GM18873 (cell line): ENCODE results near the gene PLXNC1.

Source experiments
- ATAC-seq: cut with Tn5 transposase; IDR thresholded peaks from one replicate; pipeline ENCODE4 v1.9.1; 2021; ENCODE audit warnings: mild to moderate bottlenecking, moderate library complexity, moderate number of reproducible peaks; ENCODE audit not compliant: unreplicated experiment, low FRiP score

PLXNC1 gene

DNA sequence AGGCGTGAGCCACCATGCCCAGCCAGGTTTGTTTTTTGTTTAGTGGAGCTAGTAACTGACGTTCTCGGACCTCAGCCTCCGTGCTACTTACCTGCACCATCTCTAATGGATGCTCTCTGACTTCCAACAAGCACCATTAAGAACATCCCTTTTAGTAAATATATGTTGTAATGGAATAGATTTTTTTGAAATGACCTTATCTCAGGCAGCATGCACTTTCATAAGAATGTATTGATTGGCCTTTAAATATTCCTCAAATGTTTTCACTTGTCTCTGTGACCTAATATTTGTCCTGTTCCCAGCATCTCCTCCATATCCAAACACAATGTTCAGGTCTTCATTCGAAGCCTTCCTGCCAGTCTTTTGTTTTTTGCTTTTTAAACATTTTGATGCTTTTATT lies 51.7 kb downstream of the PLXNC1 start:
- ATAC-seq = no peak

- no peak for ATAC-seq
These were observed 52.3 kb downstream of the PLXNC1 start for GRCh38 chr12:94200695-94201094.

- no peak for ATAC-seq
These were observed 54.1 kb downstream of the PLXNC1 start for GRCh38 chr12:94202245-94203180.

DNA sequence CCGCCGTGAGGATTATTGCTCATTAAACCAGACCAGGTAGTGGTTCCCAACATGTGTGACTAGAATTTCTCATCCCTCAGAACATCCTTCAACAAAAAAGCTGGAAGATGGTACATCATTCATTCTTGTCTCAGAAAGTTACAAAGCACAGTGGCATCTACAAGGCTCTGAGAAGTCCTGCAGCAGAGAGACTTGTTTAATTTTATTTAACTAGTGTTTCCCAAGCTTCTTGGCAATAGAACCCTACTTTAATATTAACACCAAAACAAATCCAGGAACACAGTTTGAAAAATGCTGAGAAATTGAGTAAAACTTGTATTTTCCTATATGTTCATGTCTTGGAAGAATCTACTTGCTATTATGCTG lies 54.8 kb downstream of the PLXNC1 start:
- ATAC-seq = no peak

GRCh38 chr12:94203796-94204195 lies 55.4 kb downstream of the PLXNC1 start:
- ATAC-seq = no peak

DNA sequence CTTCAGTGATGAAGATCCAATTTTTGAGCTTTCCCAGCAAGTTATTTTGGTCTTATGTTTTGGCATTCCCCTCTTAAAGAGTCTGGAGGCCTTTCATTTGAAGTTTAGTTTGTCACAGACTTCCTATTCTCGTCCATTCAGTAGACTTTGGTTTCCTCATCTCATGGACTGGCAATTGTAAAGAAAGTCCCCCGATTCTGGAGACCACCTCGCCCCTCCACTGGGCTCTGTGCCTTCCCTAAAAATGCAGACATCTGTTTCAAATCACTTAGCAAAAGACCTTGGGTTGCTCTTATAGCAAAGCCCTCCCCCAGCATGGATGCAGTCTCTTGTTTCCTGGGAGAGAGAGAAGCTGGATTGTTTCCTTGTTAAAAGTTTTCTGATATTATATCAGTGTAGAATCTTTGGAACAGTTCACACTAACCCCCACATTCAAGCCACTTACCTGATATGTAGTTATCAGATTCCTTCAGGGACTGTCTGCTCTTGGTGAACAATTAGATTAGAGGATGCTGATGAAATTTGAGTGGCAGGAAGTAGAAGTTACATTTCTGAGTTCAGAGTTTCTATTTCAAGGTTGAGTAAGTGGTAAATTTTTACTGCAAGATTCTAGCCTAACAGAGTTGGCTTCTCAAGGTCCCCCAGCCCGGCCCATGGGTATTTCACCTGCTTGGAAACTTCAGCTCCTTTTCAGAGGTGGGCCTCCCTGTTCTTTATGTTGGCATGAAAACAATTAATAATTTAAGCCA lies 56.3 kb downstream of the PLXNC1 start:
- ATAC-seq = no peak

DNA sequence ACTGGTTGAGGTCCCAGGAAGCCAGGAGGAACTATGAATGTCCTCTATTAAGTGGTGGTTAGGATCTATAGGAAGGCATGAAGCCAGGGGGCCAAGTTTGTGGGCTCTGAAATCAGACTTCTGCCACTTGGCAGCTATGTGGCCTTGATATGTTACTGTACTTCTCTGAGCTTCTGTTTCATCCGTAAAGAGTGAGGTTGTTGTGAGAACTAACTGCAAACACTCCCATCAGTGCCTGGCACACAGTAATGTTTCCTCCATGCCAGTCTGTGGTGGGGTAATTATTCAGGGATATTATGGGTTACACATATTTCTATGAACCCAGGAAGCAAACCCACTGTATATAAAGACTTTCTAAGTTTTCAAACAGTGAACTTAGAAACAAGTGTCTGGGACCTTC lies 57.4 kb downstream of the PLXNC1 start:
- ATAC-seq = no peak

- no peak for ATAC-seq
These were observed 58.5 kb downstream of the PLXNC1 start for GRCh38 chr12:94206886-94207285.

GRCh38 chr12:94207467-94207848 lies 59.1 kb downstream of the PLXNC1 start:
- ATAC-seq = no peak

DNA sequence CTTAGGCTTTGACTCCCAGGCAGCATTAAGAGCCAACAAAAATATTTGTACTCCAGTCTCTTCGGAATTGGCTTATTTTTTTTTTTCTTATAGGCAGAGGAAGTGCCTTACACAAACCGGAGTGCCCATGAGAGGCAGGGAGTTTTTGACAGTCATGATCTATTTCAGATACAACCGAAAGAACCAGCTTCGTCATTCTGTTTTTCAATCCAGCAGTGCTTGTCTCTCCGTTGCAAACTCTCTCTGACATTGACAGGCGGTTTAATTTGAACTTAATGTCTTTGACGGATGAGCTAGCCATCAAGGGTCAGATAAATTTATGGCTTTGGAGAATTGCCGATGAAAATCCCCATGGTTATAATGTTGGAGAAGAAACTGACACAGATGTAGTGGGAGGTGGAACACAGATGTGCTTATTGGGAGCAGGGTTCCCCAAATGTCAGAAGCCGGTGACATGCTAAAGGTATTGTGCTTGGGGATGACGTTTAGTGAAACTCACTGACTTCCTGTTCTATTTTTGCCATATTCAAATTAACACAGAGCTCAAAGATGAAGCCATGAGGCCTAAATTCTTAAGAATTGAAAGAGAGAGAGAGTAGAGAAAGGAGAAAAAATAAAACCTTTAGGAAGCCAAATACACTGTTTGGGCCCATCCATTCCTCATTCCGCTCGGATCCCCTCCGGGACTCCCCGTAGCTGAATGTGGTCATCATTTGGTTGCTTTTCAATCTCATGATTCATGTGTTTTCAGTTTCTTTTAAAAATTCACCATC lies 59.7 kb downstream of the PLXNC1 start:
- peak; percentile 69 for ATAC-seq

DNA sequence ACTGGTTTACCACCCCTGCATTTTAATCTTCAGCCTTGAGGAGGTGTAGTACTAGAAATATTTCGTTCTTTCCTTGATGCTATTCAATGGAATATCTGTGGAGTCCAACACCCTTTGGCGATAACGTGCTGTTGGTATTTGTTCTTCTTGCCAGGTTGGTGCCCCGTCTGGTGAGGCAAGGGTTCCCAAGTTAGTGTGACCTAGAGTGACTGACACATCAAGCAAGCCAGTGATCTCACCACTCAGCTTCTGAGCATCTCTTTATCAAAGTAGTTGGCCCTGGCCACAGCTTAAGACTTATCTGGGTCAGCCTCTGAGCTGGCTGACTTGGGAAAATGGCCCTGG lies 60.2 kb downstream of the PLXNC1 start:
- ATAC-seq = peak; percentile 35

DNA sequence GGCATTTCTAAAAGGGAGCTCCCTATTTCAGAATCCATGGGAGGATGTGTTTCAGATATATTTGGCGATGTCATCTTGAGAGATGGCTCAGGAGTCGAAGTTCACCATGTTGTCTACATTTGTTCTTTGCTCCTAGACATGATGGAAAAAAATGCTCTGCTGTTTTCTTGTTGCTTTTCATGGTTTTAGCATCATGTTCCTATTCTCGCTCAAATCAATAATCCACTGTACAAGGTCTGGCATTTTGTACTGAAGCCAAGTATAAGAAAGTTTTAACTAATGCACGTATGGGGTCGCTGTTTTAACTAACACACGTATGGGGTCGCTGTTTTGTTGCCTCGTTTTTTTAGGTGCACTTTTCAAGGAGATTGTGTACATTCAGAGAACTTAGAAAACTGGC lies 60.9 kb downstream of the PLXNC1 start:
- no peak for ATAC-seq

DNA sequence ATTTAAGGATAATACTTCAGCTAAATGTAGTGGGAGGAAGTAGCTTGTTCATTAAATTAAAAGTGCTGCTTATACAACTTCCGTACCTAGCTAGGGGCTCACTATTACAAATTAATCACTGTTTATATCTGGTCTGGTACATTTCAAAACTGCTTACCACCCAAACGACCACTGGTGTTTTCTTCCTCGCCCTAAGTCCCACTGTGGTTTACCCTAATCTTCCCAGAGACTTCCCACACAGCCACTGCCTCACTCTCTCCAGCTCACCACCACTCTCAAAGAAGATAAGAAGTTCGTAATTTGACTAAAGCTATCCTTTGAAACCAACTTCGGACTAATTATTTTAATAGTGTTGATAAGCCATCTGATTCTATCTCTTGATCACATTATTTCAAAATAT lies 62.6 kb downstream of the PLXNC1 start:
- ATAC-seq = no peak

DNA sequence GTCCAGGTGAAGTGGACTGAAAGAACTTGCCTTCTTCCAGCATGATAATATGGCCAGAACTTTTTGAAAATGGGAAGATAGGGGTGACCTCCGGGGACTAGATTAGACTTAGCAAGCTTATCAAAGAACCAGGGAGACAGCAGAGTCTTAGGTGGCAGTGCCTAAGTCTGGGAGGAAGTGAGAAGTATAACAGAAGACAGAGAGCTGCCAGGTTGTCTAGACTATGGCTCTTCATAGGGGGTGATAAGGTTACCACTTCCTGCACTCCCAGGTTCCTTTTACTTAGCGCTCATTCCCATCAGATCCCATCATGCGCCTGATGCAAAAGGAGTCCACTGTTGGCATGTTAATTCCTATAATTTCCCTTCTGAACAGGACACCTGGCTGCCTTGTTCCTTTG lies 69.9 kb downstream of the PLXNC1 start:
- ATAC-seq = no peak

DNA sequence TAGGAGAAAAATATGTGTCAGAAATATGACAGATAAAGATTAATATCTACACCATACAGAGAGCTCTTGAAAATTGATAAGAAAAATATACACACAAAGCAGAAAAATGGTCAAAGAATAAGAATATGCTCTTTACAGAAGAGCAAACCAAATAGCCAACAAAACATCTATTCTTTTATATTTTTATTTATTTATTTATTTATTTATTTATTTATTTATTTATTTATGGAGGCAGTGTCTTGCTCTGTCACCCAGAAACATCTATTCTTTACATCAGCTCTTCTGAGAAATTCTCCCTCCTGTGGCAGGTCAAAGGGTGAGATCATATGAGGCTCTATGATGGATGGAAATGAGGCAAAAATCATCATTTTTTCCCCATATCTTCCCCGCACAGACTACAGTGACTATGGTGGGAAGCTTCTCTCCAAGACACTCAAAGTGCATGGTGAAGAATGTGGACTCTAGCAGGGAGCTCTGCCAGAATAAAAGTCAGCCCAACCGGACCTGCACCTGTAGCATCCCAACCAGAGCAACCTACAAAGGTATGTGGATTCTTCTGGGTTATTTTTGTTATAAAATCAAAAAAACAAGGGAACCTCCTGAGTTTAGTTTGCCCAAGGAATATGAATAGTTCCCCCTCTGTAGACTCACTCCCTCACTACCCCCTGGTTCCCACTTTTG lies 71.4 kb downstream of the PLXNC1 start:
- no peak for ATAC-seq

DNA sequence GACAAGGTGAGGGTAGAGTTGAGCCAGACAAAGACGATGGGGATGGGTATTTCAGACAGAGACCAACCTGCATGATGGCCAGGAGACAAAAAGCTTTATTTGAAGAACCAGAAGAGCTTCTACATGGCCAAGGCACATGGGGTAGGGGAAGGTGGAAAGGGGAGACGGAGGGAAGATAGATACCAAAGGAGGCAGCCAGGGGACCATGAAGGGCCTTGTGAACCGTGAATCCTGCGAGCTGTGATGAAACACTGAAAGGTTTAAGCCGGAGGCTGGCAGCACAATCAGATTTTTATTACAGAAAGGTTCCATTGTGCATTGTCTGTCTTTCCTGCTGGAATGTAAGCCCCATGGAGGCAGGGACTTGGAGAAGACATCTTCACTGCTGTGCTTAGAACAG lies 72.4 kb downstream of the PLXNC1 start:
- ATAC-seq = no peak

GRCh38 chr12:94222351-94223084 lies 74.1 kb downstream of the PLXNC1 start:
- ATAC-seq = no peak

DNA sequence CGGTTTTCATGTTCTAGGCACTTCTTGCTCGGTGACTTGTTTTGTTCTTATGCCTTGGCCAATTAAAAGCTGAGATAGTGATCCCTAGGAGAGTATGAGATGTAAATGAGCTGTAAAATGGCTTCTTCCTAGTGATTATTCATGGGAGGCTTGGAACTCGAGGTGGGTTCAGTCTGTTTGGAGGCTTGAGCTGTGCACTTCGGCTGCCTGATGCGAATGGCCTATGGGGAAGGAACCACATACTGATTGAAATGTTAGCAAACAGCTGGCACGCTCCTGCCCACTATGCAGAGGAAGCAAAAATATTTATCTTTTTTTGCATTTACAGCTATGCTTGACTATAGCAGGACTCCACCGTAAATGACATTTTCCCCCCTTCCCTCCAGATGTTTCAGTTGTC lies 75.5 kb downstream of the PLXNC1 start:
- ATAC-seq = no peak

GRCh38 chr12:94225506-94225905 lies 77.1 kb downstream of the PLXNC1 start:
- ATAC-seq = no peak
